ENCODE measurements around the gene WEE1.
A peak's percentile ranks its signal among the peaks of the same experiment; 100 is the strongest.
"Not testable (repeated sequence)": the region's sequence is repeated elsewhere in the genome, so short reads cannot be mapped to it uniquely, and the experiment has no call there.

WEE1 gene

DNA sequence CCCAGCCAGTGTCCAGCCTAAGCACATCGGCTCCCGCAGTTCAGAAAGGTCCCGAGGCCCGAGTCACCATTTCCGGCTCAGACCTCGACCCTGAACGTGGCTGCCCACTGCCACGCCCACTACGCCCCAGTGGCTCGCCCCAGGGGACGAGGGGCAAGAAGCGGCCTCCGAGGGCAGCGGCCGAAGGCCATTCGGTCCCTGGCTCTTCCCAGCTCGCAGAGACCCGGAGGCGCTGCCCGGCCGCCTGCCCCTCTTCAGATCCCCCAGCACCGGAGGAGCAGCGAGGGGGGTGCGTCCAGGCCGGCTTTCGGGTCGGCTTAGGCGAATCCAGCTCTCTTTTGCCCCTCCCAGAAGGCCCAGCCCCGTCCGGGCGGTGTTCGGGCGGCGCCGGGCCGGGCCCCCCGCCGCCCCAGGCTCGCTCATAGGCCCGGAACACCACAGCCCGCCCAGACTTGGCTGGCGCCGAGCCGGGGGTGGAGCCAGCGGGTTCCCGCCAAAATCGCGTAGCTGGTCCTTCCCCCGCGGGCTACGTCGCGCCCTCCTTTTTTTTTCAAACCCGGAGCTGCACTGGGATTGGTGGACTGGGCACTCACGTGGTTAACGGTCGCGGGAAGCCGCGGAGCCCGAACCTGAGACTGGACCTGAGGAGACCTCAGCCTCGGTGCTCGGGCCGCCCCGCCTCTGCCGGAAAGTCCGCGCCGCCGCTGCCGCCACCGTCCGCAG lies at the start of gene WEE1:
Gene WEE1, plus strand, starts transcription at position 619 of the 723 bp plus-strand sequence. CDS start 264 bp downstream, outside the sequence.
- DNase-seq: peak; percentile 94 to 96

DNA sequence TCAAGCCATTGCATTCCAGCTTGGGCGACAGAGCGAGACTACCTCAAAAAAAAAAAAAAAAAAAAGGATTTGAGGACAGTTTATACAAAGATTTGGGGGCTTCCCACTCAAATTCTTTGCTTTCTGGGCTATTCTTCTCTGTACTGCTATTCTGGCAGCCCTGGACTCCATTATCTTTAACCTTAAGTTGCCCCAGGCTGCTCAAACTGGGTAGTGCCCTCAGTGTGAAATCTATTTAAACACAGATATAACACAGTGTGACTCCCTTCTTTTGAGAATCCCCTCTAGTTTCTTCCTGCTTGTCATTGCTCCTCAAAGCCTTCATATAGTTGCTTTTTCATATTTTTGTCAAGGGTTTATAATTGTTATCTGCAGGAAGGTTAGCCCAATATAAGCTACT lies 49.5 kb upstream of the WEE1 start:
- DNase-seq: no peak

DNA sequence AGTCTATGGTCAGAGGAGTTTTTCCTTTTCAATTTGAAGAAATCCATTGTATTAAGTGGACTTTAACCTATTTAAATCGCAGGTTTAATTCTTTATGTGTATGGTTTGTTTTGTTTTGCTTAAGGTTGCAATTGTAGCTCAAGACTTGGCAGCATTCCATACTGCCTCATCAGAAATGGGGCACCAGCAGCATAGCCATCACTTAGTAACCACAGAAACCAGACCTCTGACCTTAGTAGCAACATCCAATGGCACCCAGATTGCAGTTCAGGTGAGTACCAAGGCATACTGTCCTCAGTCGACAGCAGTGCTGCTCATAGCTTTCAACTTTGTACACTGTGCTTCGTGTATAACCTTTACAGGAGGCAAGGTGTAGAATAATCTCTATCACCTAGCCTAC lies 48.4 kb upstream of the WEE1 start:
- DNase-seq: no peak

DNA sequence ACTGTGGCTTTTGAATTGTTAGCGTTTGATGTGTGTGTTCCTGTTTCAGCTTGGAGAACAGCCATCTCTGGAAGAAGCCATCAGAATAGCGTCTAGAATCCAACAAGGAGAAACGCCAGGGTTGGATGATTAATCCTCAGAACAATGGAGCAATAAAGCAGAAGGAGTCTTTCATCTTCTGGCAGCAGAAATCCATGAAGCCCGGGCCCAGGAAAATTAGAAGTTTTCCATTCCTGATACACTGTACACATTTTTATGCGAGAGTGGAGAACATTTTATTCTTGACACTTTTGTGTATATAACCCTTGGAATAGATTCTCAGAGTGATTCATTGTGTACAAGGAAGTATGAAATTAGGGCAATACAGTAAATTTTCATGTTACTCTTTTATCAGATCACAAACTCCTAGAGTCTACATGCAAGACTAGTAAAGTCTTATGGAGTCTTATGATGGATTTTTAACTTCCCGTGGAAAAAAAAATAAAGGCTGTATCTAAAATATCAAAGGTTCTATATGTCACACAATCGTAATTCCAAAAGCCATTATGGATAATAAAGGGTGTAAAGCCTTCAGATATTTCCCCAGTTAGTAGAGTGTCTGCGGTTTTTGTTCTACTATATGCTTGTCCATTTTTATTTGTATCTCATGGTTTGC lies 45.9 kb upstream of the WEE1 start:
- no peak for DNase-seq

DNA sequence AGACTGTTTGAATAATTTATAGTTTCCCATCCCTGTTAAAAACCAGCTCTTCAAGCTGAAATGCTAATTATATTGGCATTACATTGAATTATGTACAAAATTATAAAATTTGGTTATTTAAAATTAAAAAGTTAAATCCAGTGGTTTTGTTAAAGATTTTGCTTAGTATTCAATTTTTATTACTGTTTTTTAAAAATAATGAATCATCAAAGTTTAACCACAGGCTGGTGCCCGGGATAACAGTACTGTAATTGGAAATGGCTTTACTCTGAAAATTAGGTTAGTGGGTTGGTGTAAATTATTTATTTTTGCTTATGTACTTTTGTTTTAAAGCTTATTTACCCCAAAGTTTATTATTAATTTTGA lies 45.4 kb upstream of the WEE1 start:
- DNase-seq: no peak

DNA sequence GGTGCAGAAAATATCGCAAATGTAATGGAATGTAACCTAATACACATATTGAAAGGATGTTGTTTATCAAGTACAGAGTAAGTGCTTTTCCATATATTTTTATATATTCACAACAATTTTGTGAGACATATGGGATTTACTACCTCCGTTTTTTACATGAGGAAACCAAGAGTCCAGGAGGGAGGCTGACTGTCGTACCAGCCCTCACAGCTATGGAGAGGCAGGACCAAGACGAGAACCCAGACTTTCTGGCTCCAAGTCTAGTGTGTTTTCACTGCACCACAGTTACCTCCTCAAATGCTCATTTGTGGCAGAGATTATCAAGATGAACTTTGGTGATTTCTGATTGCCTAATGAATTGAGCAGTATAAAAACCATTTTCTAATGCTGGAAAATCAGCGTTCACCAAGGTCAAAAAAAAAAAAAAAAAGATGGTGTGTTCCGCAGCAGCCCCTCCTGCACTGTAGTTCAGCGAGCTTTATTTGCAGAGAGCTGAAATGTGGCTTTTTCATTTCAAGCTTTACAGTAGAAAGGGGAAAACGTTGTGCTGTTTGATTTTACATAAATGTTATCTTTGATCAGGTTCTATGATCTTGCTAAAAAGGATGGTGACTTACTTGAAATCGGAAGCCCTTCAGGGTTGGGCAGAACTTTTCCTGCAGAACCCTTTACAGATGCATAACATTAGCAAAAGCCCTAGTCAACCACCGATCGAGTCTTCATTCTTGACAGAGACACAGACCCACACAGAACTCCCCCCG lies 44.7 kb upstream of the WEE1 start:
- no peak for DNase-seq

DNA sequence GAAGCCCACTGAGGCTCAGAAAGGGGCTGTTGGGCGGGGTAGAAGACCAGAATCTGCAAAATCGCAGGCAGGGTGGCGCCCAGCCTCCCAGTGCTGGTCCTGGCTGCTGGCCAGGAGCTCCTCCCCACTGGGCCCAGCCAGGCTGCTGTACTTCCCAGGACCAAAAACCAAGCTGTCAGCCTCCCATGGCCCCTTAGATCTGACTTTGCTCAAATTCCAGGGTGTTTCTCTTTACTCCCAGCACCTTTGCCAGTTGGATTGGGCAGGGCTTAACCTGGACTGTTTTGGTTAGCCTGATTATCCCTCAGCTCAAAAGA lies 44.2 kb upstream of the WEE1 start:
- no peak for DNase-seq

DNA sequence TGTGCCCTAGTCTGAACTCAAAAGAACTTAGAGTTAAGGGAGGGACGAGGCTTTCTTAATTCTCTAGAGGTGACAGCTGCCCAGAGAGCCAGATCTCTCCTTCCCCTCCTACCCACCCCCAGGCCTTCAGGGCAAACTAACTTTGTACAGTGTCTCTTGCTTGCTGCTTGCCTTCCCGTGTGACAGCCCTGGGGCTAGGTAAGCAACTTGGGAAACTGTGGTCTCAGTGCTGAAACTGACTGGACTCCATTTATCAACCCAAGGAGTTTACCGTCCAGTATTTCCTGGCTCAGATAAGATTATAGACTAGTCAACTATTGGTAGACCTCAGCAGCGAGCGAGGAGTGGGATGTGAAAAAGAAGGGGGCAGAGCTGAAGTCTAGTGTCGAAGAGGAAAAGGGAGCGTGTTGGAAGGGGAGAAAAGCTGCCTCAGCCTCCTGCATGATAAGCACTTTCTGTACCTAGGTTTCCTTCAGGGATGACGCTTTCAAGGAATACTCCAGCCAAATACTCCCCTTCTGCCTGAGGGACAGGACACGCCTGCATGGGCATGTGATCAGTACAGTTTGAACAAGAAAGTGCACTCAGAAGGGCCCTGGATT lies 43.3 kb upstream of the WEE1 start:
- no peak for DNase-seq

DNA sequence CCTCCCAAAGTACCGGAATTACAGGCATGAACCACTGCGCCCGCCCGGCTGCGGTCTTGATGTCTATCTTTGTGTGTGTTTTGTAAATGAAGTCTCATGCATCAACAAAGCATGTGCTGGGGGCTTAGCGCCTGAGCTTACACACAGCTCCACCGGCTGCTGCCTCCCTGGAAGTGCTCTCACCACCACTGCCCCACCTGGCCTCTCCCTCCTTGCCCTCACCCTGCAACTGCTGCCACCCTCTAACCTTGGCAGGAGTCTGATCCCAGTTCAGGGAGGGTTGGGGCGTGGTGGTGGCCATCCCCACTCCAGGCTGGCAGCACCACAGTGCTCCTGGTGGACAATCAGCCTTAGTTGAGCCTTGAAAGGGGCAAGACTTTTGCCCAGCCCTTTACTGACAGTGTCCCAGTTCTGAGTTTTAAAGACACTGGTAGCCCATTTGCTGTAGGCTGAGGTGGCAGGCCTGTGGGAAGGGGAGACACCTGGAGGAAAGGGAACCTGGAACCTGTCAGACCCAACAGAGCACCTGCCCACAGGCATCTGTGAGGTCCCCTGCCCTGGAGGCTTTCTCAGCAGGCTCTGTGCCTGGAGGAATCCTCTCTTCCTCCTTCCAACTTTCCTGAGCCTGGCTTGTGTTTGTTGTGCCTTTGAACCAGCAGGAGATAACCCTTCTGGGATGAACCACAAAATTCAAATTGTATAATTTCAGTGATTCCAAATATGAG lies 42.4 kb upstream of the WEE1 start:
- no peak for DNase-seq

DNA sequence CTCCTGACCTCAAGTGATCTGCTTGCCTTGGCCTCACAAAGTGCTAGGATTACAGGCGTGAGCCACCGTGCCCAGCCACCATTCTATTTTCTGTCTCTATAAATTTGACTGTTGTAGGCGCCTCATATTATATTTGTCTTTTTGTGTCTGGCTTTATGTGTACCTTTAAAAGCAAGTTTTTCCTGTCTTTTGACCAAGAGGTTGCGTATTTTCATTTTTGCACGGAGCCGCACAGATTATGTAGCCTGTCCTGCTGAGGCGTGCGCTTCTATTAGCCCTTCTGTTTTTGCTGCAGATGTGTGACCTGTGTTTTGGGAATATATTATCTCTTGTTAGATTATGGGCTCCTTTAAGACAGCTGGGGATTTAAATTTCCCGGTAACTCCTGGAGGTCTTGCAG lies 40.4 kb upstream of the WEE1 start:
- no peak for DNase-seq

DNA sequence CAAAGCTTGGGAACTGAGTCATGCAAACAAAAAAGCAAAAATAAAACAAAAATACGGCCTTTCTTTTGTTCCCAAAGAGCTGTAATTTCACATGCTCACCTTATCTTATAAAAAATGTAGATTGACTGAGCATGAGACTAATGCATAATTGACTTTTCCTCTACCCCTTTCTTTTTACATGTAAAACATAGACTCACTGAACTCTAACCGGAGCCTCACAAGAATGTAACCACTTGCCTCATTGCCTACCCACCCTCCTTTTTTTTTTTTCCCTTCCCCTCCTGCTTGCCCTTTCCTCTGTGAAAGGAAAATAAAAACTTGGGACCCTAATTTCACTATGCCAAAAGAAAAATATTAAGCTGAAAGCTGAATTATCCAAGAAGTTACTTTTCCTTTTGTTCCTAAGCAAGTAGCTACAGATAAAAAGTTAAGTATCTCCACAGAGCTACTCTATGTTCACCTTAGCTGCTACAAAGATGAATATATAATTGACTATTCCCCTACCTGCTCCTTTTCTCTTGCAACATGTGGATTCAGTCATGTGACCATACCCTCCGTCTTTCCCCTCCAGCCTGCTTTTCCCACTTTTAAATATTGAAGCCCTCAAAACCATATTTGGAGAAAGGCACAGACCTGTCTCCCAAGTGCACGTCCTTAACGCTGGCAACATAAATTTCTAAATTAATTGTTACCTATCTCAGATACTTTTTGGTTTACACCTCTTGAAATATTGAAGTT lies 39.6 kb upstream of the WEE1 start:
- DNase-seq: no peak

DNA sequence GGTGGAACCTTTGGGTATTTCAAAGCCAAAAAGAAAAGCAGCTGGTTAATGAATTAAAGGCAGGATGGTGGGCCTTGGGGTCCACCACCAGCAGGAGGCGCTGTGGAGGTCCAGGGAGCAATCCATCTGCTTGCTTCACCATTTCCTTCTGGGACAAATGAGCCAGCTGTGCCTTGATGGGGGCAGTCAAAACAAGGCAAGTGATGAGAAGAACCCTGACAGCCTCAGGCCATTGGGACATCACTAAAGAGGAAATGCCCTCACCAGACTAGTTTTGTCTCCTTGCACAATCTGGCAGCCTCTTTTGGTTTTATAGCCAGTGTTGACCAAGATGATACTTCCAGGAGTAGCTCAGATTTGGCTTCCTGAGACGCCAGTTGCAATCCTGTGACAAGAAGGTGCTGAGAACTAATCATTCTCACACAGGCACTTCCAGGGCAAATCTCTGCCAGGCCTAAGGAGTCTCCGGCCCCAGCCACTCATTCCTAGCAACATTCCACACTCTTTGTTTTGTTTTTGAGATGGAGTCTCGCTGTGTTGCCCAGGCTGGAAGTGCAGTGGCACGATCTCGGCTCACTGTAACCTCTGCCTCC lies 38.2 kb upstream of the WEE1 start:
- DNase-seq: peak; percentile 62 to 88

DNA sequence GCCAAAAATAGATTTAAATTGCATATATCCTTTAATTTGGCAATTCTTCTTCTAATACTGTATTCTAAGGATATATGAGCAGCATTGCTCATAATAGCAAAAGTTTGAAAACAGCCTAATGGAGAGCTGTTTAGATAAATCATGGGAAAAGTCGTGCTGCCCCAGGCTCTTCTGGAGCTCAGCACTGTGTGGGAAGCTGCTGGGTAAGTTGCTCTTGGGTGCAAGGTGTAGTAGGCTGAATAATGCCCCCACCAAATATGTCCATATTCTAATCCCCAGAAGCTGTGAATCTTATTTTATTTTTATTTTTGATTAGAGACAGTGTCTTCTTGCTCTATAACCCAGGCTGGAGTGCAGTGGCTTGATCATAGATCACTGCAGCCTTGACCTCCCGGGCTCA lies 34.9 kb upstream of the WEE1 start:
- DNase-seq: no peak

DNA sequence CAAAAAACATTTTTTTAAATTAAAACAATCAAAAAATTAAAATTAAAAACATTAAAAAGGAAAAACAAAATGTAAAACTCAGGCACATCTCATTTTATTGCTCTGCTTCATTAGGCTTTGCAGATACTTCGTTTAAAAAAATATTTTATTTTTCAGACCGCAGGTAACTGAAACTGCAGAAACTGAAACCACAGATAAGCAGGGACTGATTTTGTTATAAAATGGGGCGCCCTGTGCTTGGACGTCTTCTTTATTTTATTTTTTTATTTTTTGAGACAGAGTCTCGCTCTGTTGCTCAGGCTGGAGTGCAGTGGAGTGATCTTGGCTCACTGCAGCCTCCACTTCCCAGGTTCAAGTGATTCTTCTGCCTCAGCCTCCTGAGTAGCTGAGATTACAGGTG lies 24.3 kb upstream of the WEE1 start:
- DNase-seq: not testable (repeated sequence)

DNA sequence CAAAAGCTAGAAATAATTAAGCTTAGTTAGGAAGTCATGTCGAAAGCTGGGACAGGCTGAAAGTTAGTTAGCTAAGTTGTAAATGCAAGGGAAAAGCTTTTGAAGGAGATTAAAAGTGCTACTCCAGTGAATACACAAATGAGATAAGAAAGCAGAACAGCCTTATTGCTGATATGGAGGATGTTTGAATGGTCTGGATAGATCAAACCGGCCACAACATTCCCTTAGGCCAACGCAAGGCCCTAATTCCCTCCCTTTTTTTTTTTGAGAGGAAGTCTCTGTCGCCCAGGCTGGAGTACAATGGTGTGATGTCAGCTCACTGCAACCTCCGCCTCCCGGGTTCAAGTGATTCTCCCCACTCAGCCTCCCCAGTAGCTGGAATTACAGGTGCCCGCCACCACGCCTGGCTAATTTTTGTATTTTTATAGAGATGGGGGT lies 23.3 kb upstream of the WEE1 start:
- no peak for DNase-seq

DNA sequence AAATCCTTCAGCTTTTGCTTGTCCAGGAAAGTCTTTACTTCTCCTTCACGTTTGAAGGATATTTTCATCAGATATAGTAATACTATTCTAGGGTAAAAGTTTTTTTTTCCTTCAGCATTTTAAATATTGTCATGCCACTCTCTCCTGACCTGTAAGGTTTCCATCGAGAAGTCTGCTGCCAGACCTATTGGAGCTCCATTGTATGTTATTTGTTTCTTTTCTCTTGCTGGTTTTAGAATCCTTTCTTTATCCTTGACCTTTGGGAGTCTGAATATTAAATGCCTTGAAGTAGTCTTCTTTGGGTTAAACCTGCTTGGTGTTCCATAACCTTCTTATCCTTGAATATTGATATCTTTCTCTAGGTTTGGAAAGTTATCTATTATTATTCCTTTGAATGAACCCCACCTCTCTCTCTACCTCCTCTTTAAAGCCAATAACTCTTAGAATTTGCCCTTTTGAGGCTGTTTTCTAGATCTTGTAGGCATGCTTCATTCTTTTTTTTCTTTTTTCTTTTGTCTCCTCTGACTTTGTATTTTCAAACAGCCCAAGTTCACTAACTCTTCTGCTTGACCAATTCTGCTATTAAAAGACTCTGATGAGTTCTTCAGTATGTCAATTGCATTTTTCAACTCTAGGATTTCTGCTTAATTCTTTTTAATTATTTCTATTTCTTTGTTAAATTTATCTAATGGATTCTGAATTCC lies 12.0 kb upstream of the WEE1 start:
- no peak for DNase-seq

DNA sequence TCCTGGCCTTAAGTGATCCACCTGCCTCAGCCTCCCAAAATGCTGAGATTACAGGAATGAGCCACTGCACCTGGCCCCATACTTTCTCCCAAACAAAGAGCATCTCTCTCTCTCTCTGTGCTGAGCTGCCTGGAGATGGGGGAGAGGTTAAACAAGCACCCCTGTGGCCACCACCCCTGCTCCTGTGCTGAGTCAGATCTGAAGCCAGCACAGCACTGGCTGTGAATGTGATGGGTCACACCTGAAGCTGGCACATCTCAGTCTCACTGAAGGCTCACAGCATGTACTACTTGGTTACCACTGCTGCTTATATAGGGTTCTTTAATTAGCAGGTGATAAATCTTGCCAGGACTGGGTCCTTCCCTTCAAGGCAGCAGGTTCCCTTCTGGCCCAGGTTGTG lies 10.8 kb upstream of the WEE1 start:
- DNase-seq: no peak

DNA sequence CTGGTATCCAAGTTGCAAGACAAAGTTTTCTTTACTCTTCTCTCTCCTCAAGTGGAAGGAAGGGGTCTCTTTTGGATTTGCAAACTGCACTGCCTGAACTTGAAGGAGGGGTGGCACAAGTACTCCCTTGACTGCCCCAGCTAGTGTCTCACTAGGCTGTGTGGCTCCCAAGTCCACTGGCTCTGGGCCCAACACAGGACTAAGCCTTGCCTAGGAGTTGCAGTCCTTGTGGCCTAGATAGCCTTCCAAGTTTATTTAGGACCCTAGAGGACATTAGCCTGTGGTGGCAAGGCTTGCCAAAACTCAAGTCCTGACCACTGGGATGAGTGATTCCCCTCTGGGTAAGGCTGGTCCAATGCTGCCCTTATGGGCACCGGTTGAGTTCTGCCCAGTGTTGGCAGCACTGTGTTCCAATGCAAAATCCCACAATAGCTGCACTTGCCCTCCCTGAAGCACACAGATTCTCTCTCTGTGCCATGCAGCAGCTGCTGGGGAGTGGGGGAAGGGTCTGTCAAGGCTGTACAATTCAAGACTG lies 10.2 kb upstream of the WEE1 start:
- no peak for DNase-seq

DNA sequence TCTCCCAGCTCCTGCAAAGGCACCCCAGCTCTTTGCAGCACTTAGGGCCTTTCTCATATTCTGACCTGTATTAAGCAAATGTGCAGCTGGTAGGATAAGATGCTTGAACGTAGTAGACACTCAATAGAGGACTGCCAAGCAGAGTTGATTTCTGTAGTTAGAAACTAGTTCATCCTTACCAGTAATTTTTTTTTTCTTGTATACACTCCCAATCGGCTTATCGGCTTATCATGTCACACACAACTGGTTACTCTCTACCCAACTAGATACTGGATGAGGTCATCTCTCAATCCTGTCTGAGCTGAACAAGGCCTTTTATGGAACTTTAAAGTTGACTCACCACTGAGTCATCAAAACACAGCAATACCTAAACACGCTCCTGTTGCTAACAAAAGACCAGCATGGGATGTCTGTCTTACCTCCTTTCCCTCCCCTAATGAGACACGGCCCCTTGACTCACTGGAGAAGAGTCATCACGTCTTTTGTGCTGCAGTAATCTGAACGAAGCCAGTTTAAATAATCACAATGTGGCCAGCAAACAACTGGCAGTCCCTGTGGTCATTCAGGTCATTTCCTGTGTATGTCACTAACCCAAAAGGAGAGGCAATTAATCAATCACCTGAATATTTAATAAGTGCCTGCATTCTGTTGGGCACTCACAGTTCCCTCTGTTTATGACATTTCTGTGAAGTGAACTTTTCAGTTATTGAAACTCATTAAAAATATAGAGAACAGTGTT lies 7.5 kb upstream of the WEE1 start:
- DNase-seq: peak; percentile 16 to 64

DNA sequence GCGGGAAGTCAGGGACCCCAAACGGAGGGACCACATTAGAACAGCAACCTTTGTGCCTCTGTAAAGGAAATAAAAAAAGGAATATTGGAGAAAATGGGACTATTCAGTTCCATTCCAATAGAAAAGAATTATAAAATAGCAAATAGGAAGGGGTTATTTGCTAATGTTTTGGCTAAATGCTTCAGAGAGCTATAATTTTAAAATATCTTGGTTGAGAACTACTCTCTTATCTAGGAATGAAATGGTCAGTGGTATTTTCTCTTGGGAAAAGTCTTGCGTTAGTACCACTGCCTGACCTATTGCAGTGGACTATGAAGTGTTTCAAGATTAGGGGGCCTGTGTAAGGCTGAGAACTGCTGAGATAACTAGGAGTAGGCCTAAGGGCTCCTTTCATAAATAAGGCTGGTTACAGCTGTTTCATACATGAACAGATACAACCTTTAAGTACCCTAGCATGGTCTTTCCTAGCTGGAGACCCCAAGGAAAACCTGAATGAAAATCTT lies 6.9 kb upstream of the WEE1 start:
- DNase-seq: no peak
